ENCODE measurements around the gene PYCR2. TPM values are rescaled to one million over a fixed set of nuclear protein-coding genes. Genes with fewer than 3 reads are reported as not detected.

The PYCR2 gene
- total and polyA plus RNA-seq, 2 donors (not counting 1 experiment from before 2014, with no cell fraction given): 28.6 to 32.4 TPM

DNA sequence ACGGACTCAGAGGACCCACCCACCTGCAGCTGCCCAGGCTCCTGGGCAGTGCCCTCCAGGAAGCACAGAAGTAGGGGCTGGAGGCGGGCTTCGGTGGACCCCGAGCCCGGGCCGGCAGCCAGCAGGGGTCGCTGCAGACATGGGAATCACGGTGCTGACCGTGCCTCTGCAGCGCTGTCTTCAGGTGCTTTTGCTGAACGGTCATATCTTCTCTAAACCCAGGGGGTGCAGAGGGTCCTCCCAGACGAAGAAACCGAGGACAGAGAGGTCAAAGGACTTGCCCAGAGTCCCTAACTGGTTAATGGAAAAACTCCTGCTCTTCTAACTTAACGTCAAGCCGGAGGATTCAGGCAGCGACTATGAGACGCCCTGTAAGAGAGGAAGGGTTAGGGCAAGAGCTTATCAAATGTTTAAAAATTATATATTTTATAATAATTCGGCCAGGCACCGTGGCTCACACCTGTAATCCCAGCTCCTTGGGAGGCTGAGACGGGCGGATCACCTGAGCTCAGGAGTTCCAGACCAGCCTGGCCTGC is 38.5 kb upstream of the PYCR2 start:
- Histone ChIP-seq H3K4me2 (ENCODE audit: extremely low read depth, insufficient read depth, low read length) (no peak overlapping the region), H3K79me2 (ENCODE audit: control insufficient read depth, insufficient read depth, low read length) (no peaks in the 10 kb centered on the region), H2AFZ (ENCODE audit: low read length) (no peak overlapping the region), H4K20me1 (ENCODE audit: control insufficient read depth, extremely low read depth, insufficient read depth, low read length) (no peaks in the 10 kb centered on the region), H3K9ac (ENCODE audit: insufficient read depth, low read length) (no peak overlapping the region), H3K36me3 (ENCODE audit: control insufficient read depth, insufficient read depth, low read length) (no peaks in the 10 kb centered on the region), H3K27ac (ENCODE audit: insufficient read depth, low read length) (no peak overlapping the region), H3K4me1 (ENCODE audit: control insufficient read depth, extremely low read depth, insufficient read depth, low read length) (no peaks in the 10 kb centered on the region), H3K4me3 (replicated peaks in 1 of 4; ENCODE audit: control extremely low read depth in 1 of 4, insufficient read depth in 1 of 4, low read depth in 3 of 4, low read length in 4 of 4) (no peak overlapping the region), H3K27me3 (ENCODE audit: control insufficient read depth, insufficient read depth, low read length) (no peaks in the 10 kb centered on the region), H3K9me3 (ENCODE audit: control insufficient read depth, insufficient read depth, low read depth, low read length) (no peaks in the 10 kb centered on the region)
- peak in 1 of 2 donors; percentile 15 for DNase-seq (ENCODE audit: low read depth in 2 of 2)
- TF ChIP-seq, protein P1, sequence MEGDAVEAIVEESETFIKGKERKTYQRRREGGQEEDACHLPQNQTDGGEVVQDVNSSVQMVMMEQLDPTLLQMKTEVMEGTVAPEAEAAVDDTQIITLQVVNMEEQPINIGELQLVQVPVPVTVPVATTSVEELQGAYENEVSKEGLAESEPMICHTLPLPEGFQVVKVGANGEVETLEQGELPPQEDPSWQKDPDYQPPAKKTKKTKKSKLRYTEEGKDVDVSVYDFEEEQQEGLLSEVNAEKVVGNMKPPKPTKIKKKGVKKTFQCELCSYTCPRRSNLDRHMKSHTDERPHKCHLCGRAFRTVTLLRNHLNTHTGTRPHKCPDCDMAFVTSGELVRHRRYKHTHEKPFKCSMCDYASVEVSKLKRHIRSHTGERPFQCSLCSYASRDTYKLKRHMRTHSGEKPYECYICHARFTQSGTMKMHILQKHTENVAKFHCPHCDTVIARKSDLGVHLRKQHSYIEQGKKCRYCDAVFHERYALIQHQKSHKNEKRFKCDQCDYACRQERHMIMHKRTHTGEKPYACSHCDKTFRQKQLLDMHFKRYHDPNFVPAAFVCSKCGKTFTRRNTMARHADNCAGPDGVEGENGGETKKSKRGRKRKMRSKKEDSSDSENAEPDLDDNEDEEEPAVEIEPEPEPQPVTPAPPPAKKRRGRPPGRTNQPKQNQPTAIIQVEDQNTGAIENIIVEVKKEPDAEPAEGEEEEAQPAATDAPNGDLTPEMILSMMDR (conservative IDR thresholded peaks at IDR 0.05 in 1 of 2, IDR thresholded peaks at IDR 0.05 in 1 of 2; ENCODE audit: low read depth in 1 of 2, low read length in 2 of 2): peak in 1 of 2 donors; percentile 57
- no peak for TF ChIP-seq EZH2 (IDR thresholded peaks at IDR 0.05; ENCODE audit: low read length, missing control alignments)

DNA sequence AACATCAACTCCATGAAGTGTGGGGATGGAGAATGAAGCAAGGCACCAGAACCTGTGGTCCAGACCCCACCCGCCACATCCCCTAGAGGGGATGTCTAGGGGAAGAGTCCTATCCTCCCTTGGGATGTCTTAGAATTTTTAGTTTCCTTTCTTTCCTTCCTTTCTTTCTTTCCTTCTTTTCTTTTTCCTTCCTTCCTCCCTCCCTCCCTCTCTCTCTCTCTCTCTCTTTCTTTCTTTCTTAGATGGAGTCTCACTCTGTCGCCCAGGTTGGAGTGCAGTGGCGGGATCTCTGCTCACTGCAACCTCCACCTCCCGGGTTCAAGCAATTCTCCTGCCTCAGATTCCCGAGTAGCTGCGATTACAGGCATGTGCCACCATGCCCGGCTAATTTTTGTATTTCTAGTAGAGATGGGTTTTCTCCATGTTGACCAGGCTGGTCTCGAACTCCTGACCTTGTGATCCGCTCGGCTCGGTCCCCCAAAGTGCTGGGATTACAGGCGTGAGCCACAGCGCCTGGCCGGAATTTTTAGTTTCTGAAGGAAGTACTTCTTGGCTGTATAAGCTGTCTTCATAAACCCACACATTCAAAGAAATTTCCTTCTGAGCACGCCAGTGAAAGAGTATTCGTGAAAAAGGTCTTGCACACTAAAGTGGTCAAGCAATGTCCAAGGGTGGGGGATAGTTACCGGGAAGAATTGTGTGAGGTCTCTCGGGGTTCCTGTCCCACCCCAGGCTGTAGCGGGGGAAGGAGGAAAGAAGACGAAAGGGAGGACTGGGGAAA is 37.8 kb upstream of the PYCR2 start:
- DNase-seq (ENCODE audit: low read depth in 2 of 2): no peak
- TF ChIP-seq EZH2 (IDR thresholded peaks at IDR 0.05; ENCODE audit: low read length, missing control alignments): no peak
- TF ChIP-seq, protein P1 (conservative IDR thresholded peaks at IDR 0.05 in 1 of 2, IDR thresholded peaks at IDR 0.05 in 1 of 2; ENCODE audit: low read depth in 1 of 2, low read length in 2 of 2): no peak
- no peaks in the 10 kb centered on the region for H3K79me2 ChIP-seq (ENCODE audit: control insufficient read depth, insufficient read depth, low read length)
- no peaks in the 10 kb centered on the region for H3K36me3 ChIP-seq (ENCODE audit: control insufficient read depth, insufficient read depth, low read length)
- H3K4me2 ChIP-seq (ENCODE audit: extremely low read depth, insufficient read depth, low read length): no peak overlapping the region
- no peak overlapping the region for H3K27ac ChIP-seq (ENCODE audit: insufficient read depth, low read length)
- no peaks in the 10 kb centered on the region for H3K27me3 ChIP-seq (ENCODE audit: control insufficient read depth, insufficient read depth, low read length)
- H2AFZ ChIP-seq (ENCODE audit: low read length): no peak overlapping the region
- no peaks in the 10 kb centered on the region for H3K4me1 ChIP-seq (ENCODE audit: control insufficient read depth, extremely low read depth, insufficient read depth, low read length)
- H4K20me1 ChIP-seq (ENCODE audit: control insufficient read depth, extremely low read depth, insufficient read depth, low read length): no peaks in the 10 kb centered on the region
- H3K4me3 ChIP-seq (replicated peaks in 1 of 4; ENCODE audit: control extremely low read depth in 1 of 4, insufficient read depth in 1 of 4, low read depth in 3 of 4, low read length in 4 of 4): no peak overlapping the region
- H3K9ac ChIP-seq (ENCODE audit: insufficient read depth, low read length): no peak overlapping the region
- no peaks in the 10 kb centered on the region for H3K9me3 ChIP-seq (ENCODE audit: control insufficient read depth, insufficient read depth, low read depth, low read length)

- Histone ChIP-seq H2AFZ (ENCODE audit: low read length) (no peak overlapping the region), H3K79me2 (ENCODE audit: control insufficient read depth, insufficient read depth, low read length) (no peaks in the 10 kb centered on the region), H3K27me3 (ENCODE audit: control insufficient read depth, insufficient read depth, low read length) (no peaks in the 10 kb centered on the region), H4K20me1 (ENCODE audit: control insufficient read depth, extremely low read depth, insufficient read depth, low read length) (no peaks in the 10 kb centered on the region), H3K4me1 (ENCODE audit: control insufficient read depth, extremely low read depth, insufficient read depth, low read length) (no peaks in the 10 kb centered on the region), H3K9ac (ENCODE audit: insufficient read depth, low read length) (no peak overlapping the region), H3K4me2 (ENCODE audit: extremely low read depth, insufficient read depth, low read length) (no peak overlapping the region), H3K9me3 (ENCODE audit: control insufficient read depth, insufficient read depth, low read depth, low read length) (no peaks in the 10 kb centered on the region), H3K27ac (ENCODE audit: insufficient read depth, low read length) (no peak overlapping the region), H3K36me3 (ENCODE audit: control insufficient read depth, insufficient read depth, low read length) (no peaks in the 10 kb centered on the region), H3K4me3 (replicated peaks in 1 of 4; ENCODE audit: control extremely low read depth in 1 of 4, insufficient read depth in 1 of 4, low read depth in 3 of 4, low read length in 4 of 4) (no peak overlapping the region)
- no peak for TF ChIP-seq EZH2 (IDR thresholded peaks at IDR 0.05; ENCODE audit: low read length, missing control alignments)
- TF ChIP-seq, protein P1 (conservative IDR thresholded peaks at IDR 0.05 in 1 of 2, IDR thresholded peaks at IDR 0.05 in 1 of 2; ENCODE audit: low read depth in 1 of 2, low read length in 2 of 2): no peak
- no peak for DNase-seq (ENCODE audit: low read depth in 2 of 2)
Measured at GRCh38 chr1:225958041-225958440, 34.0 kb upstream of the PYCR2 start.

Data from fibroblast of lung (primary cell).